A673 (cell line): ENCODE data around the gene DHODH. TPM values are rescaled to one million over a fixed set of nuclear protein-coding genes. Genes with fewer than 3 reads are reported as not detected.

Experiments used
- BruUV-seq: library from RNA; stranded (reverse); fragments of 400-500 nt; replicated peaks from 2 replicates; lab custom pipeline; 2021; lab: Mats Ljungman, UMichigan
- CTCF ChIA-PET: fragments of 300-600 bp; sonication (Branson Sonifier 250); formaldehyde crosslinking; loops from one replicate; lab custom pipeline; 2022; ENCODE audit warnings: antibody characterized with exemption; lab: Charles Lee
- POLR2A ChIA-PET: fragments of 300-600 bp; sonication (Branson Sonifier 250); formaldehyde crosslinking; loops from one replicate; lab custom pipeline; 2022; ENCODE audit warnings: antibody characterized with exemption; ENCODE audit not compliant: low non-redundant PET; lab: Charles Lee
- DNase-seq: peaks from one replicate; pipeline ENCODE4 v3.0.0-alpha.2; 2015; ENCODE audit warnings: low spot score
- H3K27ac ChIP-seq: fragments of 200-600 bp; sonication (generic); 2 replicates; pipeline ENCODE4 v1.5.1; 2016; ENCODE audit warnings: mixed run types, low read depth, mild to moderate bottlenecking, mixed read lengths, antibody characterized with exemption, low read length; ENCODE audit not compliant: poor library complexity, severe bottlenecking
- H3K27me3 ChIP-seq: fragments of 200-600 bp; sonication (generic); replicated peaks from 2 replicates; pipeline ENCODE4 v1.6.1; 2017; ENCODE audit warnings: mixed run types, low read depth, mild to moderate bottlenecking, mixed read lengths, antibody characterized with exemption, low read length; ENCODE audit not compliant: insufficient read depth, poor library complexity
- H3K36me3 ChIP-seq: fragments of 200-600 bp; sonication (generic); 2 replicates; pipeline ENCODE4 v1.6.1; 2016; ENCODE audit warnings: mixed run types, mild to moderate bottlenecking, mixed read lengths, antibody characterized with exemption, low read length; ENCODE audit not compliant: insufficient read depth, poor library complexity, severe bottlenecking
- H3K4me1 ChIP-seq: fragments of 200-600 bp; sonication (generic); 2 replicates; pipeline ENCODE4 v1.6.1; 2017; ENCODE audit warnings: mixed run types, mild to moderate bottlenecking, mixed read lengths, antibody characterized with exemption, low read length; ENCODE audit not compliant: insufficient read depth, poor library complexity, severe bottlenecking
- H3K4me3 ChIP-seq: fragments of 200-600 bp; sonication (generic); 2 replicates; pipeline ENCODE4 v1.5.1; 2016; ENCODE audit warnings: low read depth, mixed run types, mild to moderate bottlenecking, mixed read lengths, low read length; ENCODE audit not compliant: poor library complexity, severe bottlenecking
- H3K9me3 ChIP-seq: fragments of 200-600 bp; sonication (generic); 2 replicates; pipeline ENCODE4 v1.6.1; 2016; ENCODE audit warnings: mixed run types, low read depth, mild to moderate bottlenecking, mixed read lengths, antibody characterized with exemption, low read length; ENCODE audit not compliant: poor library complexity, severe bottlenecking
- CTCF ChIP-seq: fragments of 300-800, 200-600 bp; sonication (generic); conservative IDR thresholded peaks from 2 replicates; pipeline ENCODE4 v1.5.1; 2017; ENCODE audit warnings: low read depth, mild to moderate bottlenecking, antibody characterized with exemption, low read length, moderate library complexity, mixed read lengths
- EZH2 ChIP-seq: fragments of 200-600 bp; sonication (generic); IDR thresholded peaks from 2 replicates; pipeline ENCODE4 v1.6.1; 2017; ENCODE audit warnings: borderline replicate concordance, low read depth, mild to moderate bottlenecking, mixed read lengths, antibody characterized with exemption, low read length; ENCODE audit not compliant: poor library complexity, severe bottlenecking
- intact Hi-C: fragments of 100-400 bp; cut with micrococcal nuclease; formaldehyde crosslinking; loops from one replicate; pipeline ENCODE4 v1.10.0; 2022; ENCODE audit not compliant: unreplicated experiment
- total RNA-seq: library from RNA; stranded (reverse); gene quantifications from 2 replicates; pipeline ENCODE4 v1.2.3, GENCODE V29; 2021

Gene DHODH
- total RNA-seq, 1 experiment from 2014 or later, result 12.8 TPM

- no peak for DNase-seq
- no peaks in the 10 kb centered on the region for H3K36me3 ChIP-seq
- ChIA-PET CTCF (no interaction called here), POLR2A (no interaction called here)
- H3K27me3 ChIP-seq, result no peaks in the 10 kb centered on the region
- TF ChIP-seq CTCF, result no peak
- no peak for TF ChIP-seq EZH2
- intact Hi-C loops, result no loop called here
- H3K4me3 ChIP-seq, result no peak overlapping the region
- no peaks in the 10 kb centered on the region for H3K4me1 ChIP-seq
- no peak overlapping the region for H3K27ac ChIP-seq
- BruUV-seq, result no TSS peak
- H3K9me3 ChIP-seq, result no peaks in the 10 kb centered on the region
Measured at GRCh38 chr16:72061564-72061963, 53.0 kb downstream of the DHODH start.

GRCh38 chr16:72064361-72064894 lies 55.9 kb downstream of the DHODH start:
- CTCF ChIA-PET, result no interaction called here
- BruUV-seq, result no TSS peak
- intact Hi-C loops, result no loop called here

GRCh38 chr16:72066747-72067146 lies 58.2 kb downstream of the DHODH start:
- Histone ChIP-seq H3K4me1 (no peaks in the 10 kb centered on the region), H3K36me3 (no peaks in the 10 kb centered on the region), H3K27ac (no peak overlapping the region), H3K27me3 (no peaks in the 10 kb centered on the region), H3K9me3 (no peaks in the 10 kb centered on the region), H3K4me3 (no peak overlapping the region)
- no TSS peak for BruUV-seq
- TF ChIP-seq CTCF (peak; percentile 66), EZH2 (no peak)
- intact Hi-C loops, result no loop called here
- ChIA-PET CTCF (interaction anchor here (0.6 kb wide), 1 partner anchor 33 kb away, joined by 3 read pairs; no protein-coding TSS in a partner anchor), POLR2A (no interaction called here)
- peak; percentile 43 for DNase-seq

More at GRCh38 chr16:72064361-72064894, 55.9 kb downstream of the DHODH start:
- Histone ChIP-seq H3K4me1 (no peaks in the 10 kb centered on the region), H3K27me3 (no peaks in the 10 kb centered on the region), H3K27ac (no peak overlapping the region), H3K9me3 (no peaks in the 10 kb centered on the region), H3K4me3 (no peak overlapping the region), H3K36me3 (no peaks in the 10 kb centered on the region)
- no peak for TF ChIP-seq EZH2
- TF ChIP-seq CTCF, result no peak
- DNase-seq, result no peak
- POLR2A ChIA-PET, result interaction anchor here (0.8 kb wide), 1 partner anchor 1151 kb away, joined by 4 read pairs; no protein-coding TSS in a partner anchor
